Omental fat pad (tissue), 4 donors: Measurements from ENCODE around the gene NT5C1B. TPM values are rescaled to one million over a fixed set of nuclear protein-coding genes. Genes with fewer than 3 reads are reported as not detected.

Experiments
- ATAC-seq: fragments of 150-250 bp; one replicate; pipeline ENCODE4 v1.9.1; 2016; ENCODE audit warnings: mild to moderate bottlenecking, moderate library complexity; ENCODE audit not compliant: low FRiP score
- DNase-seq: peaks from one replicate; pipeline ENCODE4 v3.0.0-alpha.2; 2019; ENCODE audit warnings: low spot score
- CTCF ChIP-seq, 3 donors: fragments of 450-650 bp; IDR thresholded peaks; one replicate each; pipeline ENCODE4 v1.5.1; 2016 to 2017; ENCODE audit warnings: antibody characterized with exemption in 3 of 3, mild to moderate bottlenecking in 3 of 3, moderate library complexity in 2 of 3
- total RNA-seq, 4 donors: library from RNA; depleted of rRNA; stranded (reverse); fragments of >200 nt; gene quantifications; one replicate each; pipeline ENCODE4 v1.1.0, GENCODE V29; 2016

Gene NT5C1B
- total RNA-seq, 4 donors from 2014 or later = not detected

GRCh38 chr2:18545384-18545783, 44.0 kb downstream of the NT5C1B start:
- TF ChIP-seq CTCF (IDR thresholded peaks at IDR 0.05) = no peak
- ATAC-seq (no peak), DNase-seq (no peak)

- DNase-seq (no peak), ATAC-seq (no peak)
- no peak for TF ChIP-seq CTCF (IDR thresholded peaks at IDR 0.05)
Measured at GRCh38 chr2:18544171-18544570, 45.2 kb downstream of the NT5C1B start.

GRCh38 chr2:18540872-18541271, 48.5 kb downstream of the NT5C1B start:
- no peak for TF ChIP-seq CTCF (IDR thresholded peaks at IDR 0.05)
- DNase-seq (no peak), ATAC-seq (no peak)

GRCh38 chr2:18536697-18537096, 52.7 kb downstream of the NT5C1B start:
- TF ChIP-seq CTCF (IDR thresholded peaks at IDR 0.05) = no peak
- no peak for ATAC-seq
- no peak for DNase-seq

- ATAC-seq = no peak
- no peak for DNase-seq
- no peak for TF ChIP-seq CTCF (IDR thresholded peaks at IDR 0.05)
Measured at GRCh38 chr2:18536100-18536499, 53.3 kb downstream of the NT5C1B start.

GRCh38 chr2:18531194-18531593, 58.2 kb downstream of the NT5C1B start:
- DNase-seq = no peak
- no peak for TF ChIP-seq CTCF (IDR thresholded peaks at IDR 0.05)

GRCh38 chr2:18527822-18528221, 61.5 kb downstream of the NT5C1B start:
- ATAC-seq (no peak), DNase-seq (no peak)
- no peak for TF ChIP-seq CTCF (IDR thresholded peaks at IDR 0.05)

More at GRCh38 chr2:18531194-18531593, 58.2 kb downstream of the NT5C1B start:
- ATAC-seq = no peak
